Endothelial cell of umbilical vein (primary cell): Measurements from ENCODE around the gene SPINT1. TPM values are rescaled to one million over a fixed set of nuclear protein-coding genes. Genes with fewer than 3 reads are reported as not detected.

ENCODE experiments used
- BruUV-seq: library from RNA; stranded (reverse); fragments of 400-500 nt; replicated peaks from 2 replicates; lab custom pipeline; 2021; lab: Mats Ljungman, UMichigan
- CTCF ChIA-PET: fragments of 300-600, 350-600 bp; sonication (Branson Sonifier 250); formaldehyde crosslinking; loops from one replicate; lab custom pipeline; 2021; ENCODE audit warnings: antibody characterized with exemption, inconsistent platforms; lab: Charles Lee
- POLR2A ChIA-PET: fragments of 300-600, 350-600 bp; sonication (Branson Sonifier 250); formaldehyde crosslinking; loops from one replicate; lab custom pipeline; 2021; ENCODE audit warnings: antibody characterized with exemption, inconsistent platforms; lab: Charles Lee
- DNase-seq: peaks from one replicate; pipeline ENCODE4 v3.0.0-alpha.2; 2011; ENCODE audit warnings: low read depth, low spot score
- FAIRE-seq: peaks from 2 replicates; lab custom pipeline; 2011; peaks lifted over from hg19 to GRCh38; lab: Jason Lieb, UNC
- H2AFZ ChIP-seq: 2 replicates; pipeline ENCODE4 v1.6.0; 2012; ENCODE audit warnings: low read depth, low read length, control low read depth, inconsistent platforms
- H3K27ac ChIP-seq: 2 replicates; pipeline ENCODE4 v1.5.1; 2011; ENCODE audit warnings: low read depth, mild to moderate bottlenecking, control low read depth, low read length, moderate library complexity; ENCODE audit not compliant: insufficient read depth
- H3K27me3 ChIP-seq, 2 experiments: 2 replicates each; pipeline versions ENCODE4 v1.6.0 to v1.6.1; 2011; ENCODE audit warnings: low read length in 2 of 2, mixed read lengths in 1 of 2; ENCODE audit not compliant: control insufficient read depth in 2 of 2, insufficient read depth in 2 of 2
- H3K36me3 ChIP-seq, 2 experiments: 2 replicates in 1 of 2; 3 replicates in 1 of 2; pipeline ENCODE4 v1.5.1; 2011; ENCODE audit warnings: low read length in 2 of 2, mild to moderate bottlenecking in 1 of 2, moderate library complexity in 1 of 2; ENCODE audit not compliant: control insufficient read depth in 2 of 2, insufficient read depth in 2 of 2; ENCODE audit errors: extremely low read depth in 1 of 2
- H3K4me1 ChIP-seq: 3 replicates; pipeline ENCODE4 v1.5.1; 2011; ENCODE audit warnings: mild to moderate bottlenecking, low read length; ENCODE audit not compliant: control insufficient read depth, insufficient read depth; ENCODE audit errors: extremely low read depth
- H3K4me2 ChIP-seq: 2 replicates; pipeline ENCODE4 v1.6.1; 2011; ENCODE audit warnings: low read length, control low read depth, mixed read lengths; ENCODE audit not compliant: insufficient read depth
- H3K4me3 ChIP-seq, 3 experiments: fragments of 200-600 bp in 1 of 3; sonication (generic), shearing (Covaris generic) in 1 of 3; replicated peaks in 1 of 3; 2 replicates each; pipeline ENCODE4 v1.5.1; 2011 to 2016; ENCODE audit warnings: control low read depth in 3 of 3, low read length in 3 of 3, mild to moderate bottlenecking in 2 of 3, inconsistent platforms in 1 of 3, low read depth in 1 of 3, moderate library complexity in 1 of 3; ENCODE audit not compliant: insufficient read depth in 1 of 3
- H3K79me2 ChIP-seq: 2 replicates; pipeline ENCODE4 v1.6.0; 2012; ENCODE audit warnings: low read length, inconsistent platforms; ENCODE audit not compliant: control insufficient read depth, insufficient read depth
- H3K9ac ChIP-seq: replicated peaks from 2 replicates; pipeline ENCODE3; 2011; ENCODE audit warnings: low read length, control low read depth; ENCODE audit not compliant: insufficient read depth; ENCODE audit errors: extremely low read depth
- H3K9me1 ChIP-seq: replicated peaks from 3 replicates; pipeline ENCODE4 v1.6.0; 2011; ENCODE audit warnings: mild to moderate bottlenecking, low read length; ENCODE audit not compliant: control insufficient read depth, insufficient read depth; ENCODE audit errors: extremely low read depth
- H3K9me3 ChIP-seq: replicated peaks from 2 replicates; pipeline ENCODE4 v1.5.1; 2012; ENCODE audit warnings: low read length, inconsistent platforms; ENCODE audit not compliant: control insufficient read depth, insufficient read depth
- H4K20me1 ChIP-seq: replicated peaks from 2 replicates; pipeline ENCODE3; 2011; ENCODE audit warnings: mild to moderate bottlenecking, low read length; ENCODE audit not compliant: control insufficient read depth, insufficient read depth; ENCODE audit errors: extremely low read depth
- EZH2 ChIP-seq: IDR thresholded peaks from 2 replicates; pipeline ENCODE4 v1.6.1; 2012; ENCODE audit warnings: borderline replicate concordance, low read depth, mild to moderate bottlenecking, moderate library complexity, low read length, inconsistent platforms; ENCODE audit not compliant: severe bottlenecking
- FOS ChIP-seq: IDR thresholded peaks from 2 replicates; pipeline ENCODE4 v1.6.1; 2011; ENCODE audit warnings: mild to moderate bottlenecking, low read length, moderate library complexity, borderline replicate concordance; ENCODE audit not compliant: insufficient read depth
- GATA2 ChIP-seq: IDR thresholded peaks from 2 replicates; pipeline ENCODE4 v1.7.0; 2011; ENCODE audit warnings: low read depth, mild to moderate bottlenecking, moderate library complexity, mixed read lengths, low read length; ENCODE audit not compliant: insufficient read length, insufficient read depth
- JUN ChIP-seq: IDR thresholded peaks from 2 replicates; pipeline ENCODE4 v1.6.1; 2011; ENCODE audit warnings: borderline replicate concordance, low read depth; ENCODE audit not compliant: insufficient read length, insufficient read depth
- MYC ChIP-seq: IDR thresholded peaks from one replicate; pipeline ENCODE4 v1.6.1; 2011; ENCODE audit warnings: mild to moderate bottlenecking, low read depth, low read length
- POLR2A ChIP-seq: IDR thresholded peaks from 2 replicates; pipeline ENCODE4 v1.6.1; 2012; ENCODE audit warnings: low read depth, mild to moderate bottlenecking, control low read depth, low read length
- POLR2AphosphoS5 ChIP-seq: IDR thresholded peaks from 2 replicates; pipeline ENCODE4 v1.6.1; 2012; ENCODE audit warnings: low read depth, mild to moderate bottlenecking, control low read depth, low read length, moderate library complexity; ENCODE audit not compliant: insufficient read depth
- dilution Hi-C: fragments of 300-500 bp; cut with MboI; formaldehyde crosslinking; loops from one replicate; pipeline ENCODE4 v1.15.0; 2019; ENCODE audit warnings: low sequenced_read_pairs; ENCODE audit not compliant: extremely low pct_ligation_motif_present
- intact Hi-C: fragments of 100-400 bp; cut with micrococcal nuclease; formaldehyde crosslinking; loops from one replicate; pipeline ENCODE4 v1.10.0; 2022
- polyA plus RNA-seq, 4 experiments: library from polyadenylated mRNA; depleted of rRNA in 3 of 4; stranded (reverse) in 3 of 4; unstranded in 1 of 4; fragments of >200 nt; gene quantifications; 2 replicates each; pipeline versions ENCODE4 v1.2.1 to v1.2.3, GENCODE V29; 2011 to 2012; ENCODE audit warnings: missing spikeins in 1 of 4
- total RNA-seq: library from RNA; stranded (reverse); gene quantifications from 2 replicates; pipeline ENCODE4 v1.2.3, GENCODE V29; 2021
- TF ChIP-seq, protein P1 (sequence below): IDR thresholded peaks from 2 replicates; pipeline ENCODE4 v1.6.1; 2011; ENCODE audit not compliant: insufficient read depth, insufficient read length
- TF ChIP-seq, protein P2 (sequence below), 2 donors: IDR thresholded peaks; 1 replicate in 1 of 2; 2 replicates in 1 of 2; pipeline ENCODE4 v1.5.1; 2011; ENCODE audit warnings: low read length in 2 of 2, mild to moderate bottlenecking in 2 of 2, moderate library complexity in 2 of 2, control low read depth in 1 of 2, inconsistent platforms in 1 of 2, low read depth in 1 of 2; ENCODE audit not compliant: insufficient read depth in 1 of 2; ENCODE audit errors: extremely low read depth in 1 of 2

Gene SPINT1
- total and polyA plus RNA-seq, 2 donors (not counting 3 experiments of a cell fraction or from before 2014, with no cell fraction given), result 4.1 to 4.2 TPM

DNA sequence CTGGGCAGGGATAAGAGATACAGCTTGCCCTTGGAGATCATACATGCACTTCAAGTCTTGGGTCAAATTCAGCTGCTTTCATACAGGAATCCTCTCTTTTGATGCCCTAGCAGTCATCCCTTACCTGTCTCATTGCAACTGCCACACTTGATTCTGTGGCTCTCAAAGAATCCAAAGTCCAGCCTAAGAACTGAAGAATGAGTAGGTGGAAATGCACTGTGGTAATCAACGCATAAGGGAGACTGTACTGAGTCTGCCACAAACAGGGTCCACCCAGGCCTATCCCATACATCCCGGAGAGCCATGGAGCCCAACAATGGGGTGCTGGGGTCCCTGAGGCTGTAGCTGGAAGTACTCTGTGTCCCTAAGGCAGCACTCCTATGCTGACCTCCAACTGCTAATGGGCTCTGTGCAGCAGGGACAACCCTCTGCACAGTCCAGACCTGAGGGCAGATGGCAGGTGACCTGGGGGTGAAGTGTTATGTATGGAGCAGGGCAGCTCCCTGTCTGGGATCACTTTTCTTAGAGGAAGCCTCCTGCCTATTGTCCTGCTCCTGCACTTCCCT, 48.7 kb downstream of the SPINT1 start:
- H3K4me2 ChIP-seq, result no peak overlapping the region
- H2AFZ ChIP-seq, result no peak overlapping the region
- no peaks in the 10 kb centered on the region for H3K9me1 ChIP-seq
- peaks cover 0 to 2% of the 10 kb centered on the region in 2 experiments for H3K36me3 ChIP-seq
- TF ChIP-seq FOS (no peak), MYC (no peak), POLR2AphosphoS5 (no peak), GATA2 (no peak), POLR2A (no peak), JUN (no peak), EZH2 (no peak)
- TF ChIP-seq, protein P1, sequence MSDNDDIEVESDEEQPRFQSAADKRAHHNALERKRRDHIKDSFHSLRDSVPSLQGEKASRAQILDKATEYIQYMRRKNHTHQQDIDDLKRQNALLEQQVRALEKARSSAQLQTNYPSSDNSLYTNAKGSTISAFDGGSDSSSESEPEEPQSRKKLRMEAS, result no peak
- TF ChIP-seq, protein P2, sequence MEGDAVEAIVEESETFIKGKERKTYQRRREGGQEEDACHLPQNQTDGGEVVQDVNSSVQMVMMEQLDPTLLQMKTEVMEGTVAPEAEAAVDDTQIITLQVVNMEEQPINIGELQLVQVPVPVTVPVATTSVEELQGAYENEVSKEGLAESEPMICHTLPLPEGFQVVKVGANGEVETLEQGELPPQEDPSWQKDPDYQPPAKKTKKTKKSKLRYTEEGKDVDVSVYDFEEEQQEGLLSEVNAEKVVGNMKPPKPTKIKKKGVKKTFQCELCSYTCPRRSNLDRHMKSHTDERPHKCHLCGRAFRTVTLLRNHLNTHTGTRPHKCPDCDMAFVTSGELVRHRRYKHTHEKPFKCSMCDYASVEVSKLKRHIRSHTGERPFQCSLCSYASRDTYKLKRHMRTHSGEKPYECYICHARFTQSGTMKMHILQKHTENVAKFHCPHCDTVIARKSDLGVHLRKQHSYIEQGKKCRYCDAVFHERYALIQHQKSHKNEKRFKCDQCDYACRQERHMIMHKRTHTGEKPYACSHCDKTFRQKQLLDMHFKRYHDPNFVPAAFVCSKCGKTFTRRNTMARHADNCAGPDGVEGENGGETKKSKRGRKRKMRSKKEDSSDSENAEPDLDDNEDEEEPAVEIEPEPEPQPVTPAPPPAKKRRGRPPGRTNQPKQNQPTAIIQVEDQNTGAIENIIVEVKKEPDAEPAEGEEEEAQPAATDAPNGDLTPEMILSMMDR (IDR thresholded peaks at IDR 0.05; ENCODE audit: extremely low read depth in 1 of 2, insufficient read depth in 1 of 2, low read depth in 1 of 2, low read length in 2 of 2), result no peak
- H3K9me3 ChIP-seq, result no peaks in the 10 kb centered on the region
- H3K4me3 ChIP-seq, result no peak overlapping the region
- peaks cover 14% of the 10 kb centered on the region for H3K4me1 ChIP-seq
- FAIRE-seq (no peak), DNase-seq (no peak)
- no peaks in the 10 kb centered on the region for H4K20me1 ChIP-seq
- ChIA-PET CTCF (interaction anchor here (0.6 to 4.0 kb wide), 33 partner anchors 10 to 372 kb away, joined by 3 to 48 read pairs (median 5); partner anchors contain the start of genes C15orf62, CHP1, EXD1 and RAD51), POLR2A (interaction anchor here (1.1 kb wide), 1 partner anchor 34 kb away, joined by 5 read pairs; no protein-coding TSS in a partner anchor)
- dilution Hi-C loops (no loop called here), intact Hi-C loops (loop anchor here (5.0 to 10.0 kb wide), 3 partner anchors 105 to 328 kb away; partner anchors contain the start of genes CCDC32 and RPUSD2)
- no TSS peak for BruUV-seq
- no peak overlapping the region for H3K27ac ChIP-seq
- H3K9ac ChIP-seq, result no peak overlapping the region
- H3K27me3 ChIP-seq, result no peaks in the 10 kb centered on the region
- peaks cover 18% of the 10 kb centered on the region for H3K79me2 ChIP-seq
